ENCODE data around the gene LPP. TPM values are rescaled to one million over a fixed set of nuclear protein-coding genes. Genes with fewer than 3 reads are reported as not detected.

Gene LPP
- total RNA-seq, 1 donor from 2014 or later = 218 TPM

GRCh38 chr3:188171682-188172467 lies 17.9 kb downstream of the LPP start:
- TF ChIP-seq CTCF (IDR thresholded peaks at IDR 0.05; ENCODE audit: insufficient read depth, low read length, poor library complexity, severe bottlenecking) = no peak
- no peak for DNase-seq (ENCODE audit: low read depth)
- no peak overlapping the region for H3K4me3 ChIP-seq (ENCODE audit: low read depth, low read length)
- H3K27me3 ChIP-seq (ENCODE audit: control insufficient read depth, insufficient read depth, low read length) = no peaks in the 10 kb centered on the region
- H3K36me3 ChIP-seq (ENCODE audit: control insufficient read depth, insufficient read depth, low read length) = no peaks in the 10 kb centered on the region

DNA sequence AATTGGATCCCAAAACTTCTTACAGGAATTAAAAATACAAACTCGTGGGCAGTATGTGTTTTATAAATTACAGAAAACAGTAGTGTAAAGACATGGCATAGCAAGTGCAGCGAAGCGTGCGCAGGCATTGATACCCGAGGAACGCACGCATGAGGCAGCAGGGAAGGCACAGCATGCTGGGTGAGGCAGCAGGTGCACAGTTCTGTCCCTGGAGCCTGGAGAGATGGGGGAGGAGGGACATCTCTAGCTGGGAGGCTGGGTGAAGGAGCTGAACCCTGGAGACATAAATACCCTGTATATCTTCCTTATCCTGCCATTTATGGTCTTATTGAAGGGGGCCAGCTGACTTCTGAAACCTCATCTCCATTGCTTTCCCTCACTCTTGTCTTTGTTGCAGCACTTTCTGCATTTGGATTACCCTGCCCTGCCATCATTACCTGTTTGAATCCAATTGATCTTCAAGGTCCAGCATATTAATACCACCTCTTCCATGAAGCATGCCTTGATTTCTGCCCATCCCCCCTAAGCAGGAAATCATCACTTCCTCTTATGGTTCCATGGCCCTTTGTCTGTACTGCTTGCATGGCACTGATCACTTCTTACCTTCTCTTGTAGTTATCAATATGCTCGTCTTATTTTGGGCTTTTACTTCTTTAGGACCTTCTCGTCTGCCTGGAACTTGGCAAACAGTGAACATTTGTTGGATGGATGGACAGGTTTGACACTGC lies 20.5 kb downstream of the LPP start:
- Histone ChIP-seq H3K27me3 (ENCODE audit: control insufficient read depth, insufficient read depth, low read length) (no peaks in the 10 kb centered on the region), H3K4me3 (ENCODE audit: low read depth, low read length) (no peak overlapping the region), H3K36me3 (ENCODE audit: control insufficient read depth, insufficient read depth, low read length) (no peaks in the 10 kb centered on the region)
- no peak for TF ChIP-seq CTCF (IDR thresholded peaks at IDR 0.05; ENCODE audit: insufficient read depth, low read length, poor library complexity, severe bottlenecking)
- no peak for DNase-seq (ENCODE audit: low read depth)

DNA sequence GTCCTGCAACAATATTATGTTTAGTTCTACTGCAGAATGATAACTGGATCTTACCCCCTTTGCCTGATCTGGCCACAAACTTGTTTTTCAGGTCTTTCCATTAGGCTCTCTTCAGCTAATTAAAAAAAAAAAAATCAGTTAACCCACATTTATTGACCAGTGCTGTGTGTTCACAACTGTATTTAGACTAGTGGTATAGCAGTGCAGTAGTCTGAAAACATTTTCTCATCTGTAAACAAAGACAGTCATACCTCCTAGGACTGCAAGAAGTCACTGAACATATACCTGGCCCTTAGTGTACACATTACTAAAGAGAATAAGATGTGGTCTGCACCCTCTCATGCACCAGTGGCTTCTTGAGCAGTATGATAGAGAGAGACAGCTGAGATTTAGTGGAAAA lies 22.5 kb downstream of the LPP start:
- DNase-seq (ENCODE audit: low read depth) = no peak
- H3K4me3 ChIP-seq (ENCODE audit: low read depth, low read length) = no peak overlapping the region
- H3K27me3 ChIP-seq (ENCODE audit: control insufficient read depth, insufficient read depth, low read length) = no peaks in the 10 kb centered on the region
- TF ChIP-seq CTCF (IDR thresholded peaks at IDR 0.05; ENCODE audit: insufficient read depth, low read length, poor library complexity, severe bottlenecking) = no peak
- no peaks in the 10 kb centered on the region for H3K36me3 ChIP-seq (ENCODE audit: control insufficient read depth, insufficient read depth, low read length)

GRCh38 chr3:188176884-188177283 lies 22.9 kb downstream of the LPP start:
- no peaks in the 10 kb centered on the region for H3K36me3 ChIP-seq (ENCODE audit: control insufficient read depth, insufficient read depth, low read length)
- H3K4me3 ChIP-seq (ENCODE audit: low read depth, low read length) = no peak overlapping the region
- TF ChIP-seq CTCF (IDR thresholded peaks at IDR 0.05; ENCODE audit: insufficient read depth, low read length, poor library complexity, severe bottlenecking) = no peak
- DNase-seq (ENCODE audit: low read depth) = no peak
- no peaks in the 10 kb centered on the region for H3K27me3 ChIP-seq (ENCODE audit: control insufficient read depth, insufficient read depth, low read length)

DNA sequence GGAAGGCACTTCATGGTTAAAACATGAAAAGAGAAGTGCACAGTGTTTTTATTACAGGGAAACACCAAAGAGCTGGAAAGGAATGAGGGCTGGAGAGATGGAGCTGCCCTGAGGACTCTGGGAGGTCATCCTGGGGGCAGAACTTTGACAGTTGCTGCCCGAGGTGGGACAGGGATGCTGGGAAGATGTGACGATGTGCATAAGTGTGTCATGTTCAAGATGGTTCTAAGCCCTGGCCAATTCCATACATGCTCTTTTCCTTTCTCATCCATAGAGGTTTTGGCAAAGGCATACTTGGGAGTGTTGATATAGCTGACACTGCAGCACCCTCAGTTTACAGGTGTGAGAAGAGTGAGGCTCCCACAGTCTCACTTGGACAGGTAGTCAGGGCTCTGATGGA lies 23.8 kb downstream of the LPP start:
- H3K4me3 ChIP-seq (ENCODE audit: low read depth, low read length) = no peak overlapping the region
- no peaks in the 10 kb centered on the region for H3K27me3 ChIP-seq (ENCODE audit: control insufficient read depth, insufficient read depth, low read length)
- no peak for TF ChIP-seq CTCF (IDR thresholded peaks at IDR 0.05; ENCODE audit: insufficient read depth, low read length, poor library complexity, severe bottlenecking)
- DNase-seq (ENCODE audit: low read depth) = no peak
- no peaks in the 10 kb centered on the region for H3K36me3 ChIP-seq (ENCODE audit: control insufficient read depth, insufficient read depth, low read length)

All from kidney epithelial cell (primary cell).